Choroid plexus epithelial cell (primary cell): ENCODE measurements around the gene OR52A1.
"Not testable (repeated sequence)": the region's sequence is repeated elsewhere in the genome, so short reads cannot be mapped to it uniquely, and the experiment has no call there.

ENCODE experiments used
- DNase-seq: peaks from one replicate; pipeline ENCODE4 v3.0.0-alpha.2; 2010; ENCODE audit warnings: low read depth
- H3K4me3 ChIP-seq: 2 replicates; pipeline ENCODE4 v1.5.1; 2011; ENCODE audit warnings: low read depth, mild to moderate bottlenecking, control low read depth, low read length, moderate library complexity
- TF ChIP-seq, protein P1 (sequence below): conservative IDR thresholded peaks from 2 replicates; pipeline ENCODE4 v1.5.1; 2011; ENCODE audit warnings: low read depth, mild to moderate bottlenecking, control low read depth, inconsistent platforms, low read length, moderate library complexity

The OR52A1 gene

DNA sequence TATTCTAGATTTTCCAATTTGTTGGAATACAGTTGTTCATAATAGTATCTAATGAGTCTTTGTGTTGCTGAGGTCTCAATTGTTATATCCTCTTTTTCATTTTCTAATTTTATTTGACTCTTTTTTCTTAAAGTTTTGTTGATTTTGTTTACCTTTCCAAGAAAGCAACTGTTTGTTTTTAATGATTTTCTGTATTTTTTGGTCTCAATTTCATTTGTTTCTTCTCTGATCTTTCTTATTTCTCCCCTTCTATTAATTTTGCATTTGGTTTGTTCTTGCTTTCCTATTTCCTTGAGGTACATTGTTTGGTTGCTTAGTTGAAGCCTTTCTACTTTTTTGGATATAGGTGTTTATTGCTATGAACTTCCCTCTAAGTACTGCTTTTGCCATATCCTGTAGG lies 5.2 kb upstream of the OR52A1 start:
- TF ChIP-seq, protein P1, sequence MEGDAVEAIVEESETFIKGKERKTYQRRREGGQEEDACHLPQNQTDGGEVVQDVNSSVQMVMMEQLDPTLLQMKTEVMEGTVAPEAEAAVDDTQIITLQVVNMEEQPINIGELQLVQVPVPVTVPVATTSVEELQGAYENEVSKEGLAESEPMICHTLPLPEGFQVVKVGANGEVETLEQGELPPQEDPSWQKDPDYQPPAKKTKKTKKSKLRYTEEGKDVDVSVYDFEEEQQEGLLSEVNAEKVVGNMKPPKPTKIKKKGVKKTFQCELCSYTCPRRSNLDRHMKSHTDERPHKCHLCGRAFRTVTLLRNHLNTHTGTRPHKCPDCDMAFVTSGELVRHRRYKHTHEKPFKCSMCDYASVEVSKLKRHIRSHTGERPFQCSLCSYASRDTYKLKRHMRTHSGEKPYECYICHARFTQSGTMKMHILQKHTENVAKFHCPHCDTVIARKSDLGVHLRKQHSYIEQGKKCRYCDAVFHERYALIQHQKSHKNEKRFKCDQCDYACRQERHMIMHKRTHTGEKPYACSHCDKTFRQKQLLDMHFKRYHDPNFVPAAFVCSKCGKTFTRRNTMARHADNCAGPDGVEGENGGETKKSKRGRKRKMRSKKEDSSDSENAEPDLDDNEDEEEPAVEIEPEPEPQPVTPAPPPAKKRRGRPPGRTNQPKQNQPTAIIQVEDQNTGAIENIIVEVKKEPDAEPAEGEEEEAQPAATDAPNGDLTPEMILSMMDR: no peak
- H3K4me3 ChIP-seq: no peak overlapping the region
- DNase-seq: no peak

DNA sequence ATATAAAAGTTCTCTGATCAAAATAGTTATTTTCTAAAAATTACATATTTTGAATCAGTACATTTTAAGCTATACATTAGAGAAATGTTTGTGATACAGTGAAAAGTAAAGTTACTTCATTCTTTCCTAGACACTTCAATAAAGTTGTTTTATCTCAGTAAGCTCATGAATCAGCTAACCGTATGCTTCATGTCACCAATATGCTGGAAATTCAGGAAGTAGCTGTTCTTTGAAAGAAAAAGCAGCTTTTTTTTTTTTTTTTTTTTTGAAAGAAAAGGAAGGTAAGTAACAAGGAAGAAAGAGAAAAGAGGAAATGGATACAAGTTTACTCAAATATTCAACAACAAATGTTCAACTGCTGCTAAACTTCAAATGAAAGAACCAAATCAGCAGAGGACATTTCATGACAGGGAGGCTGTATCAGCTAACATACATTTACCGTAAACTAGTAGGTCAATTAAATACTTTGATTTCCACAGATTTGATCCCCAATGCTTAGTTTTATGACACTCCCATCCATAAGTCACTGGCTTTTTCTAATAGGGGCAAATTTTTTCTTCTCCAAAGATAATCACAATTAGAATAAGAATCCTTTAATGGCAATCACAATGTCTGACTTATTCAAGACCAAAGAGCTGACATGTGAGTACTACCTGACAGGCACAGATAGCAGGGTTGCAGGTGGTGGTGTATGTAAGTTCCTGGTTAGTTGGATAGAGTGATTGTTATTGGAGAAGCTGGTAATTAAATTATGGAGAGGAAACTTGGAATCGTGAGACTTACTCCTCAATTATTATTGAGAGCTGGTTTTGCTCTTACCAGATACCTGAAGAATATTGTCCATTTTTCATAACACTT lies 754 bp downstream of the OR52A1 start:
- DNase-seq: no peak
- H3K4me3 ChIP-seq: no peak overlapping the region
- TF ChIP-seq, protein P1: no peak

DNA sequence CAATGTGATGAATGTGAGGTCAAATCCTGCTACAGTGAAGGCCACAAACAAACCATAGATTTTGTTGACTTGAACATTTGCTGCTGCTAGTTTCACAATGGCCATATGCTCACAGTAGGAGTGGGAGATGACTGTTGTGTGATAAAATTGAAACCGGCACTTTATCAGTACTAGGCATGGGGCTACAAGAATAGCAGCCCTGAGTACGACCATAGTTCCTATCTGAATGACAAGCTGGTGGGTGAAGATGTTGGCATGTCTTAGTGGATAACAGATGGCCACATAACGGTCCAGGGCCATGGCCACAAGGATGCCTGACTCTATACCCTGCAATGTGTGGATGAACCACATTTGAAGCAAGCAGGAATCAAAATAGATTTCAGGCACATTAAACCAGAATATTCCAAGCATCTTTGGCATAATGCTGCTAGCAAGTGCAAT lies 2.8 kb downstream of the OR52A1 start:
- no peak for DNase-seq
- TF ChIP-seq, protein P1: no peak
- no peak overlapping the region for H3K4me3 ChIP-seq

DNA sequence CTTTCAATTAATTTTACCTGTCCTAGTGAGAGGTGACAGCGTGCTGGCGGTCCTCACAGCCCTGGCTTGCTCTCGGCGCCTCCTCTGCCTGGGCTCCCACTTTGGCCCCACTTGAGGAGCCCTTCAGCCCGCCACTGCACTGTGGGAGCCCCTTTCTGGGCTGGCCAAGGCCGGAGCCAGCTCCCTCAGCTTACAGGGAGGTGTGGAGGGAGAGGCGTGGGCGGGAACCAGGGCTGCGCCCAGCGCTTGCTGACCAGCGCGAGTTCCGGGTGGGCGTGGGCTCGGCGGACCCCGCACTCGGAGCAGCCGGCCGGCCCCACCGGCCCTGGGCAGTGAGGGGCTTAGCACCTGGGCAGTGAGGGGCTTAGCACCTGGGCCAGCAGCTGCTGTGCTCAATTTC lies 10.4 kb downstream of the OR52A1 start:
- DNase-seq, H3K4me3 ChIP-seq: not testable (repeated sequence)

DNA sequence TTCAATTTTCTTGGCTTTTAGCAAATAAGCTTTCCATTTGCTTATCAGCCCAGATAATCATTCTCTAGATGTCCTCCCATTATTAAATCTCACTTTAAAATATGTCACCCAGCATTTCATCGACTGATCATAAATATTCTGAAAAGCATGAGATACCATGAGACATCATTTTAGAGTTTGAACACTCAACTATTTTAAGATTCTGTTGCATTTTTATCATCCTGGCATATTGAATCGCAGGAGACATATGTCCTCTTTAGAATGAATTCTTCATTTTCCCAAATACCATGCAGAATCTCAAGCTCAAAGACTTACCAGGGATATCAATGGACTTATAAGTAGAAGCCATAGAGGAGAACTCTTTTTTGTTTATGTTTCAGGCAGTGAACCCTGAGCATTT lies 16.6 kb downstream of the OR52A1 start, which contains the start of gene OR52A5:
Gene OR52A5 (minus strand): TSS at position 361 of the 400 bp plus-strand sequence. CDS start 5,714 bp downstream, outside the sequence.
- no peak within 1 kb of the TSS for H3K4me3 ChIP-seq
- TF ChIP-seq, protein P1: no peak
- no peak for DNase-seq

DNA sequence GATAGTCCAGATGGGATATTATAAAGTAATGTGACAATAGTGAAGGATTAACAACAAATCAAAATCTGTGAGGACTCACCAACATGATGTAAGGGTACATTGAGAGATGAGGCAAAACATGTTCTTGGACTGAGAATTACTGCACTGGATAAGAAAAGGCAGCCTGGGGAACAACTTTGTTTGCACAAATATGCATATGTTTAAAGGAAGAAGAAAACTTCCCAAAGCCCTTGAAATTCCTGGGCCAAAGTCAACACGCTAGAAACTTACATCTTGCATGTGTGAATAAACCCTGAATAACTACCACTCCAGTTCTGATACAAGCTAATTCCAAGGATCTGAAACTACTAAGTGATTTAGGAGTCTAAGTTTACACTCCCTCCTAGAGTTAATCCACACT lies 17.5 kb downstream of the OR52A1 start:
- H3K4me3 ChIP-seq: no peak overlapping the region
- TF ChIP-seq, protein P1: no peak
- no peak for DNase-seq

DNA sequence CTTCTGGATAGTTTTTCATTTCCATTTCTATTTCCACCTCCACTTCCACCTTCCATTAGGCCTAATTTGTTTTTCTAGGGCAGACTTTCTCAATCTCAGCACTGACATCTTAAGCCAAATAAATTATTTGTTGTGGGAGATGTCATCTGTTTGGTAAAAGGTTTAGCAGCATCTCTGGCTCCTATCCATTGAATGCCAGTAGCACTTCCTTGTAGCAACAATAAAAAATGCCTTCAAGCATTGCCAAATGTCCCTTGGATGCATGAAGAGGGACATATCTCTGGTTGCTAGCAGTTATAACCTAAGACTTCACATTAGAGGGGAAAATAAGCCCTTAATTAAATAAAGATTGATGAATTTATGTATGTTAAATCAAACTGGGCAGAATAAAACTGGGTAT lies 18.3 kb downstream of the OR52A1 start:
- TF ChIP-seq, protein P1: no peak
- H3K4me3 ChIP-seq: no peak overlapping the region
- DNase-seq: no peak
